ENCODE measurements around the gene CD47.

CD47 gene

GRCh38 chr3:108126348-108126747, 35.5 kb upstream of the CD47 start:
- no peak overlapping the region for H3K4me3 ChIP-seq (ENCODE audit: low read depth in 1 of 2, low read length in 2 of 2)
- no peaks in the 10 kb centered on the region for H3K36me3 ChIP-seq (ENCODE audit: control insufficient read depth in 1 of 2, insufficient read depth in 2 of 2, low read length in 2 of 2)
- H3K27me3 ChIP-seq (ENCODE audit: low read depth, low read length) = no peaks in the 10 kb centered on the region
- H3K9me3 ChIP-seq (ENCODE audit: control insufficient read depth in 1 of 2, low read length in 2 of 2) = no peaks in the 10 kb centered on the region
- H3K4me1 ChIP-seq (ENCODE audit: control insufficient read depth in 1 of 2, insufficient read depth in 2 of 2, low read length in 2 of 2) = peaks cover 0 to 4% of the 10 kb centered on the region in 2 donors
- H3K27ac ChIP-seq (ENCODE audit: low read length) = no peak overlapping the region

GRCh38 chr3:108125550-108126071, 34.8 kb upstream of the CD47 start:
- Histone ChIP-seq H3K4me3 (ENCODE audit: low read depth in 1 of 2, low read length in 2 of 2) (no peak overlapping the region), H3K27ac (ENCODE audit: low read length) (no peak overlapping the region), H3K27me3 (ENCODE audit: low read depth, low read length) (no peaks in the 10 kb centered on the region), H3K4me1 (ENCODE audit: control insufficient read depth in 1 of 2, insufficient read depth in 2 of 2, low read length in 2 of 2) (peaks cover 0 to 4% of the 10 kb centered on the region in 2 donors), H3K36me3 (ENCODE audit: control insufficient read depth in 1 of 2, insufficient read depth in 2 of 2, low read length in 2 of 2) (no peaks in the 10 kb centered on the region), H3K9me3 (ENCODE audit: control insufficient read depth in 1 of 2, low read length in 2 of 2) (no peaks in the 10 kb centered on the region)

DNA sequence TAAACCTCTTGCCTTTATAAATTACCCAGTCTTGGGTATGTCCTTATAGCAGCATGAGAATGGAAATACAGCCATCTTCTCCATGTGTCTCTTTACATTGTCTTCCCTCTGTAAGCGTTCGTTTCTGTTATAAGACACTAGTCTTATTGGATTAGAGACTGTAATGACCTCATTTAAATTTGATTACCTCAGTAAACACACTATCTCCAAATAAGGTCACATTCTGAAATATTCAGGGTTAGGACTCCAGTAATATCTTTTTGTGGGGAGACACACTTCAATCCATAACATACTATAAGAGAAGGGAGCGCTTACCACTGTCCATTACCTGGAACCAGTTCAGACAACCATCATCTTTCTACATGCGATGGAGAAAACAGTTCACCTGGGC, 34.3 kb upstream of the CD47 start:
- Histone ChIP-seq H3K36me3 (ENCODE audit: control insufficient read depth in 1 of 2, insufficient read depth in 2 of 2, low read length in 2 of 2) (no peaks in the 10 kb centered on the region), H3K9me3 (ENCODE audit: control insufficient read depth in 1 of 2, low read length in 2 of 2) (no peaks in the 10 kb centered on the region), H3K4me3 (ENCODE audit: low read depth in 1 of 2, low read length in 2 of 2) (no peak overlapping the region), H3K27ac (ENCODE audit: low read length) (no peak overlapping the region), H3K4me1 (ENCODE audit: control insufficient read depth in 1 of 2, insufficient read depth in 2 of 2, low read length in 2 of 2) (peaks cover 0 to 4% of the 10 kb centered on the region in 2 donors), H3K27me3 (ENCODE audit: low read depth, low read length) (no peaks in the 10 kb centered on the region)

- no peaks in the 10 kb centered on the region for H3K27me3 ChIP-seq (ENCODE audit: low read depth, low read length)
- H3K27ac ChIP-seq (ENCODE audit: low read length) = no peak overlapping the region
- H3K36me3 ChIP-seq (ENCODE audit: control insufficient read depth in 1 of 2, insufficient read depth in 2 of 2, low read length in 2 of 2) = no peaks in the 10 kb centered on the region
- H3K4me1 ChIP-seq (ENCODE audit: control insufficient read depth in 1 of 2, insufficient read depth in 2 of 2, low read length in 2 of 2) = peaks cover 0 to 4% of the 10 kb centered on the region in 2 donors
- peaks cover 0 to 1% of the 10 kb centered on the region in 2 donors for H3K9me3 ChIP-seq (ENCODE audit: control insufficient read depth in 1 of 2, low read length in 2 of 2)
- H3K4me3 ChIP-seq (ENCODE audit: low read depth in 1 of 2, low read length in 2 of 2) = no peak overlapping the region
Measured at GRCh38 chr3:108124337-108125152, 33.7 kb upstream of the CD47 start.

- no peaks in the 10 kb centered on the region for H3K27me3 ChIP-seq (ENCODE audit: low read depth, low read length)
- no peaks in the 10 kb centered on the region for H3K36me3 ChIP-seq (ENCODE audit: control insufficient read depth in 1 of 2, insufficient read depth in 2 of 2, low read length in 2 of 2)
- H3K27ac ChIP-seq (ENCODE audit: low read length) = no peak overlapping the region
- peaks cover 0 to 3% of the 10 kb centered on the region in 2 donors for H3K9me3 ChIP-seq (ENCODE audit: control insufficient read depth in 1 of 2, low read length in 2 of 2)
- H3K4me3 ChIP-seq (ENCODE audit: low read depth in 1 of 2, low read length in 2 of 2) = no peak overlapping the region
- H3K4me1 ChIP-seq (ENCODE audit: control insufficient read depth in 1 of 2, insufficient read depth in 2 of 2, low read length in 2 of 2) = peaks cover 0 to 4% of the 10 kb centered on the region in 2 donors
Measured at GRCh38 chr3:108123326-108123725, 32.5 kb upstream of the CD47 start.

DNA sequence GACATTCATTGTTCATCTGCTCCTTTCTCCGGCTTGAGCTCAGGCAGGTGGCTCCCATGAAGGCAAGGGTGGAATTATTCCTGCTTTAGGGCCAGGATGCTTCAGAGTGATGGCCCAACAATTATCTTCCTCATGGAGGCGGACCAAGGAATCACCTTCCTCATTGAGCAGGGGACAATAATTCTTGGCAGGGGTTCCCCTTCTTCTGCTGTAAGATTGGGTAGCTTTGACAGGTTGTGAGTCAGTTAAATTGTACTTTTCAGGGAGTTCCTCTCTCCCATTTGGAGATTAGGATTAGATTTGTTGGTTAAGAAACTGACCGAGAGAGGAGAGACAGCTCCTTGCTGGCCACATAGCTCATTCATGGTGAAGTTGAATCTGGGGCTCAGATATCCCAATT, 31.4 kb upstream of the CD47 start:
- Histone ChIP-seq H3K4me1 (ENCODE audit: control insufficient read depth in 1 of 2, insufficient read depth in 2 of 2, low read length in 2 of 2) (peaks cover 0 to 4% of the 10 kb centered on the region in 2 donors), H3K9me3 (ENCODE audit: control insufficient read depth in 1 of 2, low read length in 2 of 2) (peaks cover 0 to 3% of the 10 kb centered on the region in 2 donors), H3K27me3 (ENCODE audit: low read depth, low read length) (no peaks in the 10 kb centered on the region), H3K36me3 (ENCODE audit: control insufficient read depth in 1 of 2, insufficient read depth in 2 of 2, low read length in 2 of 2) (no peaks in the 10 kb centered on the region), H3K4me3 (ENCODE audit: low read depth in 1 of 2, low read length in 2 of 2) (no peak overlapping the region), H3K27ac (ENCODE audit: low read length) (no peak overlapping the region)

DNA sequence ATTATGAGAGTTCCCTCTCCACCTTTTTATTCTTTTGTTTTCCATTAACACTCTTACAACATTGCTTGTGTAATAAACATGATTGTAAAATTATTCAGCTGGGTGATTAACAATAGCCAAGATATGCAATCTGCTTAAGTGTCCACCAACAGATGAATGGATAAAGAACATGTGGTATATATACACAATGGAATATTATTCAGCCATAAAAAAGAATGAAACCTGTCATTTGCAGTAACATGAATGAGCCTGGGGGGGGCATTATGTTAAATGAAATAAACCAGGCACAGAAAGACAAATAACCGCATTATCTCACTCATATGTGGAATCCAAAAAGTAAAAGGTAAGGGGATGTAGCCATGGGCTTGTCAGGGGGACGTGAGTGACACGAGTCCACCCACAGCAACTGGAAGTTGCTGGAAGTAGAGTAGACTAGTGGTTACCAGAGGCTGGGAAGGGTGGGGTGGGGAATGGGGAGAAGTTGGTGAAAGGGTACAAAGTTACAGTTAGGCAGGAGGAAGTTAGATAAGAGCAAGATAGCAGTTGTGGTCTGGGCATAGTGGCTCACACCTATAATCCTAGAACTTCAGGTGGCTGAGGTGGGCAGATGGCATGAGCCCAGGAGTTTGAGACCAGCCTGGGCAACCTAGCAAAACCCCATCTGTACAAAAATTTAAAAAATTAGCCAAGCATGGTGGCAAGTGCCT, 28.7 kb upstream of the CD47 start:
- H3K4me3 ChIP-seq (ENCODE audit: low read depth in 1 of 2, low read length in 2 of 2) = no peak overlapping the region
- H3K36me3 ChIP-seq (ENCODE audit: control insufficient read depth in 1 of 2, insufficient read depth in 2 of 2, low read length in 2 of 2) = no peaks in the 10 kb centered on the region
- H3K4me1 ChIP-seq (ENCODE audit: control insufficient read depth in 1 of 2, insufficient read depth in 2 of 2, low read length in 2 of 2) = peaks cover 0 to 3% of the 10 kb centered on the region in 2 donors
- no peaks in the 10 kb centered on the region for H3K27me3 ChIP-seq (ENCODE audit: low read depth, low read length)
- peaks cover 0 to 3% of the 10 kb centered on the region in 2 donors for H3K9me3 ChIP-seq (ENCODE audit: control insufficient read depth in 1 of 2, low read length in 2 of 2)
- no peak overlapping the region for H3K27ac ChIP-seq (ENCODE audit: low read length)

GRCh38 chr3:108118038-108118768, 27.4 kb upstream of the CD47 start:
- Histone ChIP-seq H3K27ac (ENCODE audit: low read length) (no peak overlapping the region), H3K9me3 (ENCODE audit: control insufficient read depth in 1 of 2, low read length in 2 of 2) (peaks cover 0 to 3% of the 10 kb centered on the region in 2 donors), H3K4me1 (ENCODE audit: control insufficient read depth in 1 of 2, insufficient read depth in 2 of 2, low read length in 2 of 2) (no peaks in the 10 kb centered on the region), H3K36me3 (ENCODE audit: control insufficient read depth in 1 of 2, insufficient read depth in 2 of 2, low read length in 2 of 2) (no peaks in the 10 kb centered on the region), H3K27me3 (ENCODE audit: low read depth, low read length) (no peaks in the 10 kb centered on the region), H3K4me3 (ENCODE audit: low read depth in 1 of 2, low read length in 2 of 2) (no peak overlapping the region)

- Histone ChIP-seq H3K27me3 (ENCODE audit: low read depth, low read length) (no peaks in the 10 kb centered on the region), H3K9me3 (ENCODE audit: control insufficient read depth in 1 of 2, low read length in 2 of 2) (peaks cover 0 to 3% of the 10 kb centered on the region in 2 donors), H3K4me1 (ENCODE audit: control insufficient read depth in 1 of 2, insufficient read depth in 2 of 2, low read length in 2 of 2) (no peaks in the 10 kb centered on the region), H3K36me3 (ENCODE audit: control insufficient read depth in 1 of 2, insufficient read depth in 2 of 2, low read length in 2 of 2) (no peaks in the 10 kb centered on the region), H3K27ac (ENCODE audit: low read length) (no peak overlapping the region), H3K4me3 (ENCODE audit: low read depth in 1 of 2, low read length in 2 of 2) (no peak overlapping the region)
Measured at GRCh38 chr3:108117241-108117775, 26.5 kb upstream of the CD47 start.

- Histone ChIP-seq H3K27me3 (ENCODE audit: low read depth, low read length) (no peaks in the 10 kb centered on the region), H3K27ac (ENCODE audit: low read length) (no peak overlapping the region)
Measured at GRCh38 chr3:108114423-108115065, 23.7 kb upstream of the CD47 start.

More at GRCh38 chr3:108114423-108115065, 23.7 kb upstream of the CD47 start:
- no peak overlapping the region for H3K4me3 ChIP-seq (ENCODE audit: low read depth in 1 of 2, low read length in 2 of 2)
- H3K36me3 ChIP-seq (ENCODE audit: control insufficient read depth in 1 of 2, insufficient read depth in 2 of 2, low read length in 2 of 2) = no peaks in the 10 kb centered on the region
- H3K9me3 ChIP-seq (ENCODE audit: control insufficient read depth in 1 of 2, low read length in 2 of 2) = peaks cover 0 to 1% of the 10 kb centered on the region in 2 donors
- no peaks in the 10 kb centered on the region for H3K4me1 ChIP-seq (ENCODE audit: control insufficient read depth in 1 of 2, insufficient read depth in 2 of 2, low read length in 2 of 2)

All from muscle layer of duodenum (tissue), 2 donors.